DLD1 (cell line): ENCODE results near the gene CD84.
"Not testable (repeated sequence)": the region's sequence is repeated elsewhere in the genome, so short reads cannot be mapped to it uniquely, and the experiment has no call there.

Source experiments
- in situ Hi-C: cut with HindIII; loops from 2 replicates; pipeline ENCODE4 v1.10.0; 2017; ENCODE audit warnings: low sequenced_read_pairs

Gene CD84

GRCh38 chr1:160577671-160578070 is 1.6 kb downstream of the CD84 start:
- in situ Hi-C loops, result no loop called here

- in situ Hi-C loops, result no loop called here
Observed at GRCh38 chr1:160576884-160577283, 2.4 kb downstream of the CD84 start.

- in situ Hi-C loops, result no loop called here
Observed at GRCh38 chr1:160576390-160576789, 2.9 kb downstream of the CD84 start.

- in situ Hi-C loops, result no loop called here
Observed at GRCh38 chr1:160575112-160575664, 4.1 kb downstream of the CD84 start.

- in situ Hi-C loops, result no loop called here
Observed at GRCh38 chr1:160570840-160571239, 8.5 kb downstream of the CD84 start.

GRCh38 chr1:160569806-160570205 is 9.5 kb downstream of the CD84 start:
- in situ Hi-C loops, result no loop called here

GRCh38 chr1:160567858-160568682 is 11.2 kb downstream of the CD84 start:
- in situ Hi-C loops, result no loop called here

GRCh38 chr1:160567341-160567740 is 12.0 kb downstream of the CD84 start:
- in situ Hi-C loops, result no loop called here

GRCh38 chr1:160565564-160565963 is 13.7 kb downstream of the CD84 start:
- in situ Hi-C loops, result no loop called here

- in situ Hi-C loops, result not testable (repeated sequence)
Observed at GRCh38 chr1:160563230-160563629, 16.1 kb downstream of the CD84 start.

- in situ Hi-C loops, result not testable (repeated sequence)
Observed at GRCh38 chr1:160562745-160563144, 16.6 kb downstream of the CD84 start.

- in situ Hi-C loops, result no loop called here
Observed at GRCh38 chr1:160560806-160561205, 18.5 kb downstream of the CD84 start.

GRCh38 chr1:160560045-160560705 is 19.1 kb downstream of the CD84 start:
- in situ Hi-C loops, result no loop called here

GRCh38 chr1:160559437-160559836 is 19.9 kb downstream of the CD84 start:
- in situ Hi-C loops, result not testable (repeated sequence)

- in situ Hi-C loops, result no loop called here
Observed at GRCh38 chr1:160558660-160559380, 20.5 kb downstream of the CD84 start.

- in situ Hi-C loops, result no loop called here
Observed at GRCh38 chr1:160553778-160554177, 25.5 kb downstream of the CD84 start.

- in situ Hi-C loops, result no loop called here
Observed at GRCh38 chr1:160552425-160552824, 26.9 kb downstream of the CD84 start.

- in situ Hi-C loops, result no loop called here
Observed at GRCh38 chr1:160550572-160551034, 28.7 kb downstream of the CD84 start.

- in situ Hi-C loops, result no loop called here
Observed at GRCh38 chr1:160549665-160550006, 29.7 kb downstream of the CD84 start.

GRCh38 chr1:160548960-160549664 is 30.2 kb downstream of the CD84 start:
- in situ Hi-C loops, result no loop called here

GRCh38 chr1:160548183-160548582 is 31.1 kb downstream of the CD84 start:
- in situ Hi-C loops, result no loop called here
